ENCODE measurements around the gene KIF13A.

DNA sequence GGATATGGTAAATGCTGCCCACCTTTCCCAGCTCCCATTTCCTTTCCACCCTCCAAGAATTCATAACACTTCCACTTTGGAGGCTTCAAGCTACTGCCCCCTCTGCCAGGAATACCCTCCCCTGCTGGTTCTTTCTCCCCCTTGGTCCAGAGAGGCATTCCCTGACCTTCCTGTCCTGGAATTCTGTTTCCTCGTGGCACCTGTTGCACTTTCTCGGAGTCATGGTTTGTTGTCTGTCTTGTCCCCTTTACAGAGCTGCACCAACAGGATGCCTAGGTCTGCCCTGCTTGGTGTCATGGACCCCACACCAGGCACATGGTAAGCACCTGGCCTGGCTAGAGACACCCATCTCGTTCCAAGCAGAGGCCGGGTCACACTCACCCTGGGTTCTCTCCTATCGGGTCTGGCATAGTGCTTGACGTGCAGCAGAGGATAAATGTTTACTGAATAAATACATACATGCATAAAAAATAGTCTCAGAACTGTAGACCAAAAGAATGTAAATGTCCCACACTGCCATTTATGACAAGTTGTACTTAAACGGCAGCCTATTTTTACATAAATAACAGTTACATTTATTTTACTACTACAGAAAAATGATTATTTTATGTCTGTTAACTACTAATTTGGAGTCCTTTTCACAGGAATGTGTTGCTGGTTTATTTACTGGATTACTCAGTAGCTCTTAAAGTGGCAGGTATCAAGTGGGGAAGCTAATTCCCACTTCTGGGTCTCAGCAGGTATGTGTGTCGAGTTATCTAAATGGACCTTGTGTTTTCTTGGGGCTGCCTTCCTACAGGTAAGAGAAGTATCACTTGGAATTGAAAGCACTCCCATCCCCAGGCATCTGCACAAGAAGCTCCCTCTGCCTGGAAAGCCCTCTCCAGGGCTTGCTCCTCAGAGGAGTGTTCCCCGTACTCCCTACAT is 69.3 kb downstream of the KIF13A start:
- TF ChIP-seq POLR2A (IDR thresholded peaks at IDR 0.05): no peak
- no peak for TF ChIP-seq CTCF (IDR thresholded peaks at IDR 0.05)
- no peak for TF ChIP-seq POLR2AphosphoS5 (IDR thresholded peaks at IDR 0.05)

Data from prostate gland (tissue), 2 donors.